Peyer's patch (tissue), 4 donors: ENCODE data around the gene MPHOSPH9. TPM values are rescaled to one million over a fixed set of nuclear protein-coding genes. Genes with fewer than 3 reads are reported as not detected.

Experiments
- DNase-seq, 3 donors: peaks; one replicate each; pipeline ENCODE4 v3.0.0-alpha.2; 2017 to 2019
- H3K27ac ChIP-seq, 4 donors: fragments of 200-600 bp; sonication (generic); one replicate each; pipeline ENCODE4 v1.5.1; 2016 to 2019
- H3K27me3 ChIP-seq, 2 donors: fragments of 200-600 bp; sonication (generic); one replicate each; pipeline ENCODE4 v1.5.1; 2019
- H3K36me3 ChIP-seq, 3 donors: fragments of 200-600 bp; sonication (generic); one replicate each; pipeline ENCODE4 v1.5.1; 2016 to 2019
- H3K4me1 ChIP-seq, 4 donors: fragments of 200-600 bp; sonication (generic); one replicate each; pipeline ENCODE4 v1.5.1; 2016 to 2019
- H3K4me3 ChIP-seq, 4 donors: fragments of 200-600 bp; sonication (generic); 1 replicate in 3 of 4; 2 replicates in 1 of 4; pipeline ENCODE4 v1.5.1; 2016 to 2019; ENCODE audit warnings: mild to moderate bottlenecking in 1 of 4
- H3K9me3 ChIP-seq, 4 donors: fragments of 200-600 bp; sonication (generic); one replicate each; pipeline ENCODE4 v1.5.1; 2016 to 2019; ENCODE audit warnings: mild to moderate bottlenecking in 1 of 4
- CTCF ChIP-seq, 6 experiments: fragments of 450-650 bp in 4 of 6; fragments of 200-600 bp in 2 of 6; sonication (generic) in 1 of 6; IDR thresholded peaks; one replicate each; pipeline ENCODE4 v1.5.1; 2017 to 2019; ENCODE audit warnings: antibody characterized with exemption in 6 of 6, mild to moderate bottlenecking in 3 of 6, moderate library complexity in 1 of 6
- POLR2A ChIP-seq, 2 donors: fragments of 450-650 bp; IDR thresholded peaks; one replicate each; pipeline ENCODE4 v1.5.1; 2017; ENCODE audit warnings: antibody characterized with exemption in 2 of 2, mild to moderate bottlenecking in 2 of 2, moderate library complexity in 2 of 2
- small RNA-seq, 2 donors: library from RNA; depleted of rRNA; stranded (forward); fragments of <200 nt; gene quantifications; one replicate each; pipeline ENCODE3, GENCODE V24; 2016
- total RNA-seq, 4 donors: library from RNA; depleted of rRNA; stranded (reverse); fragments of >200 nt; gene quantifications; one replicate each; pipeline ENCODE4 v1.1.0, GENCODE V29; 2016

MPHOSPH9 gene
- total RNA-seq, 4 donors from 2014 or later: 26.0 to 71.0 (median 35.6) TPM

- Histone ChIP-seq H3K27me3 (no peaks in the 10 kb centered on the region), H3K36me3 (no peaks in the 10 kb centered on the region), H3K9me3 (no peaks in the 10 kb centered on the region), H3K4me3 (no peak overlapping the region), H3K27ac (no peak overlapping the region), H3K4me1 (peaks cover 0 to 16% (median 12%) of the 10 kb centered on the region in 4 donors)
- DNase-seq: no peak
- TF ChIP-seq POLR2A (IDR thresholded peaks at IDR 0.05) (no peak), CTCF (IDR thresholded peaks at IDR 0.05) (no peak)
Observed at GRCh38 chr12:123104809-123105208, 128.1 kb downstream of the MPHOSPH9 start.

Small RNAs within 50 kb of the gene (small RNA-seq; reads per million reads assigned to genes)
- gene RNA5SP375: 0 to 0.19 reads per million in 2 donors

Other genes with a start within 250 kb of the MPHOSPH9 start
- 10 to 100 TPM; 12.3 to 37.0 (median 23.6) TPM for gene PITPNM2, start 82.1 kb downstream of the MPHOSPH9 start, total RNA-seq
- gene MTRFR, start 295 bp upstream of the MPHOSPH9 start, total RNA-seq: 10 to 100 TPM; 10.2 to 23.1 (median 17.1) TPM
- gene CDK2AP1, start 38.7 kb upstream of the MPHOSPH9 start, total RNA-seq: 10 to 100 TPM; 29.7 to 78.4 (median 39.1) TPM
- 10 to 100 TPM; 16.2 to 23.9 (median 18.8) TPM for gene SBNO1, start 131.7 kb upstream of the MPHOSPH9 start, total RNA-seq
- gene KMT5A, start 151.0 kb upstream of the MPHOSPH9 start, total RNA-seq: 10 to 100 TPM; 32.6 to 99.0 (median 42.6) TPM
- gene RILPL2, start 203.5 kb upstream of the MPHOSPH9 start, total RNA-seq: 1 to 10 TPM in 3 of 4 donors, under 1 TPM in 1; 0.70 to 9.9 (median 2.3) TPM
- gene SNRNP35, start 225.0 kb upstream of the MPHOSPH9 start, total RNA-seq: 10 to 100 TPM; 23.4 to 64.4 (median 33.2) TPM